WI38 (cell line): ENCODE measurements around the gene SLC35E2B.

Experiments used
- H3K4me3 ChIP-seq: 2 replicates; pipeline ENCODE4 v1.5.1; 2011; ENCODE audit warnings: low read depth, mild to moderate bottlenecking, control low read depth, low read length
- TF ChIP-seq, protein P1 (sequence below): IDR thresholded peaks from 2 replicates; pipeline ENCODE4 v1.5.1; 2012; ENCODE audit warnings: low read depth, mild to moderate bottlenecking, control low read depth, low read length

Gene SLC35E2B

DNA sequence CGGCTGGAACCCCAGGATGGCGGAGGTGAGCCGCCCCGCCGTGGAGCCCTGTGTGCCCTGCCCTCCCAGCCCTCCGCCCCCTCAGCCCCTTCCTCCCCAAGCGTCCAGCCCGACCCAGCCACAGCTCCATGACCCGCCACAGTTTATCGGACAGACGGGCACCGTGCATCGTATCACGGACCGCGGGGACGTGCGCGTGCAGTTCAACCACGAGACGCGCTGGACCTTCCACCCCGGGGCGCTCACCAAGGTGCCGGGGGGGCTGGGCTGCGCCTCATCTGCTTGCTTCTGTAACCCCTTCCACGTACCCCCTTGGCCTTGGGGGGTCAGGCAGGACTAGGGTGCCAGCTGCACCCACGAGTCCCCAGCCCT, 67.2 kb downstream of the SLC35E2B start:
- H3K4me3 ChIP-seq, result no peak overlapping the region
- TF ChIP-seq, protein P1, sequence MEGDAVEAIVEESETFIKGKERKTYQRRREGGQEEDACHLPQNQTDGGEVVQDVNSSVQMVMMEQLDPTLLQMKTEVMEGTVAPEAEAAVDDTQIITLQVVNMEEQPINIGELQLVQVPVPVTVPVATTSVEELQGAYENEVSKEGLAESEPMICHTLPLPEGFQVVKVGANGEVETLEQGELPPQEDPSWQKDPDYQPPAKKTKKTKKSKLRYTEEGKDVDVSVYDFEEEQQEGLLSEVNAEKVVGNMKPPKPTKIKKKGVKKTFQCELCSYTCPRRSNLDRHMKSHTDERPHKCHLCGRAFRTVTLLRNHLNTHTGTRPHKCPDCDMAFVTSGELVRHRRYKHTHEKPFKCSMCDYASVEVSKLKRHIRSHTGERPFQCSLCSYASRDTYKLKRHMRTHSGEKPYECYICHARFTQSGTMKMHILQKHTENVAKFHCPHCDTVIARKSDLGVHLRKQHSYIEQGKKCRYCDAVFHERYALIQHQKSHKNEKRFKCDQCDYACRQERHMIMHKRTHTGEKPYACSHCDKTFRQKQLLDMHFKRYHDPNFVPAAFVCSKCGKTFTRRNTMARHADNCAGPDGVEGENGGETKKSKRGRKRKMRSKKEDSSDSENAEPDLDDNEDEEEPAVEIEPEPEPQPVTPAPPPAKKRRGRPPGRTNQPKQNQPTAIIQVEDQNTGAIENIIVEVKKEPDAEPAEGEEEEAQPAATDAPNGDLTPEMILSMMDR, result no peak

DNA sequence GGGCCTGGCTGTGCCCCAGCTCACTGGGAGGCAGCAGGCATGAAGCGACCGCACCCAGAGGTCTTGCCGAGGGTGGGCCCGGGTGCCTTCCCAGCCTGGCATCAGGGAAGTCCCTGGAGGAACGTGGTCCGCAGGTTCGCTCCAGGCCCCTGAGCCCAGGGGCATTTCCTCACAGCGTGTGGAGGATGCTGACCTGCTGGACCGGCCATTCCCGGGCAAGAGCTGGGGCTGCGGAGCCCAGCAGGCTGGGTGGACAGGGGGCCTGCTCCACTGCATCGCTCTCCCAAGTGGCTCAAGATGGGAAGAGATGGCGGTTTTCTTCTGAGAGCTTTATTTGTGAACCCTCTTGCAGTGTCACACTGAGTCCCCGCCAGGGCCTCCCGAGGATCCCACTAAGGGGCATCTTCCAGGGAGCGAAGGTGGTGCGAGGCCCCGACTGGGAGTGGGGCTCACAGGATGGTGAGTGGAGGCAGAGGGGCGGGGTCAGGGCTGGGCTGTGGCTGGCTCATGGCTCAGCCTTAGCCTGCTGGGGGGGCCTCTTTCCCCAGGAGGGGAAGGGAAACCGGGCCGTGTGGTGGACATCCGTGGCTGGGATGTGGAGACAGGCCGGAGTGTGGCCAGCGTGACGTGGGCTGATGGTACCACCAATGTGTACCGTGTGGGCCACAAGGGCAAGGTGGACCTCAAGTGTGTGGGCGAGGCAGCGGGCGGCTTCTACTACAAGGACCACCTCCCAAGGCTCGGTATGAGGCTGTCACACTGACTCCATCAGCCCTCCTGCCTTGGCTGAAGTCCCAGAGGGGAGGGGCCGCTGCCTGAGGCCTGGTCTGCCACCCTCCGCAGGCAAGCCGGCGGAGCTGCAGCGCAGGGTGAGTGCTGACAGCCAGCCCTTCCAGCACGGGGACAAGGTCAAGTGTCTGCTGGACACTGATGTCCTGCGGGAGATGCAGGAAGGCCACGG, 67.9 kb downstream of the SLC35E2B start:
- H3K4me3 ChIP-seq, result no peak overlapping the region
- TF ChIP-seq, protein P1, result no peak

DNA sequence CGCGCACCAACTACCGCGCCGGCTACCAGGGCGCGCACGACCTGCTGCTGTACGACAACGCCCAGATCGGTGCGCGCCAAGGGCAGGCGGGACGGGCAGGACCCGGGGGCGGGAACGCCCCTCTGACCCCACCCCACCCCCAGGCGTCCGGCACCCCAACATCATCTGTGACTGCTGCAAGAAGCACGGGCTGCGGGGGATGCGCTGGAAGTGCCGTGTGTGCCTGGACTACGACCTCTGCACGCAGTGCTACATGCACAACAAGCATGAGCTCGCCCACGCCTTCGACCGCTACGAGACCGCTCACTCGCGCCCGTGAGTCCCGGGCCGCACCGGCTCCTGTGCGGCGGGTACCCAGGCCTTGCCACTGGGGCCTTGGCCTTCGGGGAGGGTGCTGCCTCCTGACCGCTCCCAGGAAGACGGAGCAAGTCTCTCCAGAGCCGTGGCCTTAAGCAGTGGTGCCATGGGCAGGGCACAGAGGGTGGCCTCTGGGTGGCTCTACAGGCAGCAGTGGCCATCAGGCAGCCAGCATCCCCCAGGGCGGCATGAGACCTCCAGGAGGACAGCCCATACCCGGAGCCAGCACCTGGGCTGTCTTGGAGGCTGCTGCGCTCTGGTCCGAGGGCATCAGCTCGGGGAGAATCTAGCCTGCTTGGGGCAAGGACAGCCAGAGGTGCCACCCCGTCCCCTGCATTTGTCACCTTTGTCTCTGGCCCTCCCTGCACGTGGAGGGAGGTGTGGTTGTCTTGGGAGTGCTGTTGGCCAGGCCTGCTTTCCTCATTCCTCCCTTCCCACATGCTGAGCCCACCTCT, 68.8 kb downstream of the SLC35E2B start:
- TF ChIP-seq, protein P1, result no peak
- no peak overlapping the region for H3K4me3 ChIP-seq

DNA sequence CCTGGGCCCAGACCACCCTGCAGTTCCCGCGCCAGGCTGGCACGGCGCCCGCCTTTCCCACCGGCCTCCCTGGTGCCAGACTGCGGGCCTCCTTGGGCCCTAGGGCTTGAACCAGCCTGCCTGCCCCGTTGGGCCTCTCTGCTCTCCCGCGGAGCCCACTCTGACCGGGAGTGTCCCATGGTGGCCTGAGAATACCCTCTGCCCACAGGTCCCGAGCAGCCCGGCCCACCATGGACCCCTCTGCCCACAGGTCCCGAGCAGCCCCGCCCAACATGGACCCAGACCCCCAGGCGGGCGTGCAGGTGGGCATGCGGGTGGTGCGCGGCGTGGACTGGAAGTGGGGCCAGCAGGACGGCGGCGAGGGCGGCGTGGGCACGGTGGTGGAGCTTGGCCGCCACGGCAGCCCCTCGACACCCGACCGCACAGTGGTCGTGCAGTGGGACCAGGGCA, 69.4 kb downstream of the SLC35E2B start:
- TF ChIP-seq, protein P1, result no peak
- no peak overlapping the region for H3K4me3 ChIP-seq

DNA sequence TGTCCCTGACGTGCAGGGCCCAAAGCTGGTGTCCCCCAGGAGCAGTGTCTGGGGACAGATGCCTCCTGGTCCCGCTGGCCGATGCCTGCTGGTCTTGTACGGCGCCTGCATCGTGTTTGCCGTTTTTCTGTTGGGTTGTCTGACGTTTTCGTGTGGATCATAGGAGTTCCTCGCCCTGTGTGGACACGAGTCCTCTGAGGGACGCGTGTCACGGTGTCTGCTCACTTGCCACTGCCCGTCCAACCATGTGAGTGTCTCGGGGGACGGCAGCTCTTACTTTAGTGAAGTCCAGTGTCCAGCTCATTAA, 69.9 kb downstream of the SLC35E2B start:
- H3K4me3 ChIP-seq, result no peak overlapping the region
- TF ChIP-seq, protein P1, result no peak

DNA sequence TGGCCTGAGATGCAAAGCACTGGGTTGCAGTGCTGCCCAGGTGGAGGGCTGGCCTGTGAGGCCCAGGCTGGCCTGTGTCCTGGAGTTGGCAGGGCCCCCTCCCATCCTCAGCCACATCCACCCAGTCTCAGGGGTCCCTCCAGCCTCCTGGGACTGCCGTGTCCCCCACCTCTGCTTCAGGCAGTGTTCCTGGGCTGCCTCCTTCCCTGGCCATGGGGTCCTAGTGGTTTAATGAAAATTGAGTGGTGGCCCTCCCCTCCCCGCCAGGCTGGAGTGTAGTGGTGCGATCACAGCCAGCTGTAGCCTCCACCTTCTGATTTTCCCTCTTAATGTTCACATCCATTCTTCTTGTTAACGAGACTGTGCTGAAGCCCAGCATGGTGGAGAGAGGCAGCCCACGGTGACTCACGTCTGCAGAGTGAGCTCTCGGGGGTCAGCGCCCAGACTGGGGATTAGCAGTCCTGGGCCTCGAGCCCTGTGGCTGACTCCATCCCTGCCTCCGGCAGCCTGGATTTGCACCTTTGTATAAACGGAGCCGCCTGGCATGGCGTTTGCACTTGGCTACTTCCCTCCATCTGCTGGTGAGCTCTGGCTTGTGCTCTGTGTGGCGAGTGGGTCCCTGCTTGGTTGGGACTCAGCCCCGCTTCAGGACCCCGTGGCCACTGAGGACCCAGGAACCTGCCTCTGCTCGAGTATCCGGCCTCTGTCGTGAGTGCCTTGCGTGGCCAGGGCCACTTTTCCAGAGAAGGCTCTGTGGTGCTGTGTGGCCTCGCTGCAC, 70.4 kb downstream of the SLC35E2B start:
- TF ChIP-seq, protein P1, result no peak
- no peak overlapping the region for H3K4me3 ChIP-seq
